Occipital lobe (tissue), 2 donors: ENCODE data around the gene TCF12. TPM values are rescaled to one million over a fixed set of nuclear protein-coding genes. Genes with fewer than 3 reads are reported as not detected.

ENCODE experiments used
- DNase-seq: peaks from one replicate; lab custom pipeline; 2025; lab: John Stamatoyannopoulos, UW
- total RNA-seq: library from RNA; depleted of rRNA; stranded (reverse); fragments of >200 nt; gene quantifications from one replicate; pipeline ENCODE4 v1.2.3, GENCODE V29; 2014

Gene TCF12
- total RNA-seq, 1 donor from 2014 or later = 143 TPM

GRCh38 chr15:57288926-57289580, 370.6 kb downstream of the TCF12 start:
- no peak for DNase-seq

- no peak for DNase-seq
Measured at GRCh38 chr15:57290187-57290586, 371.7 kb downstream of the TCF12 start.

DNA sequence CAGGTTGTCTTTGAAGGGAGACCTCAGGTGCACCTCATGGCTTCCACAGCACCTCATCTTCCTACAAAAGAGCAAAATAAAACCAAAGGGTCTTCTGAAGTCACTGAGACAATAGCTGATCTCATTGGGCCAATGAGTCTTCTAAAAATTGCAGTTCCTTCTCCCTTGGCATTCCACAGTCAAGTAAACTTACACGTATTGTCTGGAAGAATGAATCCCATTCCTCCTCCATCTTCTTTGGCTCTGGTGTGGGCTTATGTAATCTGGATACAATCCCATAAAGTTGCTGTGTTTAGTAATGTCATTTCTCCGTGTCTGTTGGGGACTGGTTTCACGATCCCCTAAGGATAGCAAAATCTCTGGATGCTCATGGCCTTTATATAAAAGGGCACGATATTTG, 372.4 kb downstream of the TCF12 start:
- no peak for DNase-seq

DNA sequence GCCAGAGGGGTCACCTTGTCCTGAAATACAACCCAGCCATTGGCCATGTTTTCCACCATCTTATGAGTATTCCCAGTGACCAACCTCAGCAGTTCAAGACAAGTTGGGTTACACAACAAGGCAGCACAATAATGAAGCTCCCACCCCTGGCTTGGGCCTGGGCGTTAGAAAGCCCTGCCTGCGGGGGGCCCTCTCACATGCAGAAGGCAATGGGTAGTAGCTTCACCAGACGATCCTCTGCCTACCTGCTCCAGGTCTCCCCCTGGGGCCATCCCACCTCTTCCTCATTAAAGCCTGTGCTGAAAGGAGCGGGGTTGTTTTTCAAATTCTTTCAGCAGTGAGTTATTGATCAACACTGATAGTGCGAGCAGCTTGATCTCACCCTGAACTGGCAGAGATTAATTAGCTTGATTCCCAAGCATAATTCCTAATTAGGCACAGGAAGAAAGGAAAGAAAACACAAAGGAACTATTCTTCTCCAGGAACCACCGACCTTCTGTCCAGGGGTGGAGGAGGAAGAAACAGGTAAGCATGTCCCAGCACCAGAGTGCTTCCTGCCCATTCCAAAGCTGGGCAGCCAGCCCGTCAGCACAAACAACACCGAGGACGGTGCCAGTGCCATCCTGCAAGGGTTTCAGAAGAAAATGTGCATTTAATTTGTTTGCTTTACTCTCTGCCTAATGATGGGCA, 378.2 kb downstream of the TCF12 start:
- DNase-seq = no peak

DNA sequence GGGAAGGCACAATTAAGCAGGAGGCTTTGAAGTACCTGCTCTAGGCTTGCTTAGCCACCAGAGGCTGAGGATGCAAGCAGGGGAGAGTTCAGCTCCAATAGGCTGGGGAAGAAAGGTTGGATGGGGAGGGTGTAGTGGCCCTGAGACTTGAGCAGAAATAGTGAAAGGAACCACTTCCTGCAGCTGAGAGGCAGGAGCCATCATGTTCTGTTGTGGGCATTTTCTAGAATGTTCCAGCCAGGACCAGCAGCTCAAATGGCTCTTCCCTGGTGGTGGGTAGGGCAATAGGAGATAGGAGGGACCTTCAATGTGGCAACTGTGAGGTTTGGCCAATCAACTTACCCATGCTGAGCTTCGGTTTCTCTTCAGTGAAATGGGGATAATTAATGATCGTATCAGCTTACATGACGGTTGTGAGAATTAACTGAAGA, 378.7 kb downstream of the TCF12 start:
- no peak for DNase-seq

DNA sequence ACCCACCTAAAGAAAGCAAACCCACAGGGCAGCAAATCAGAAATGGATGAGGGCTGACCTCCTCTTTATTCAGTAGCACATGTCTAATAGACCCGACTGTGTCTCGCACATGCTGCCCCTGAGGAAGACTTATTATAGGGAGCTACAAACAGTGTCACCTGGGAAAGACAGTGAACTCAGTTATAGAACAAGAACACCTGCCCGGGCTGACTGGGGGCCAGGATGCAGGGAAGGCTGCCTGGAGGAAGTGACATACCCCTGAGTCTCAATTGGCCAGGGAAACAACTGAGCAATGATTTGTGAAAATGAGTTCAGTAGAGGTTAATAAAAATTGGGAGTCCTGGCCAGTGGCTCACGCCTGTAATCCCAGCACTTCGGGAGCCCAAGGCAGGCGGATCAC, 379.2 kb downstream of the TCF12 start:
- DNase-seq = no peak

GRCh38 chr15:57298204-57298603, 379.8 kb downstream of the TCF12 start:
- no peak for DNase-seq

- DNase-seq = no peak
Measured at GRCh38 chr15:57298843-57299550, 380.6 kb downstream of the TCF12 start.

DNA sequence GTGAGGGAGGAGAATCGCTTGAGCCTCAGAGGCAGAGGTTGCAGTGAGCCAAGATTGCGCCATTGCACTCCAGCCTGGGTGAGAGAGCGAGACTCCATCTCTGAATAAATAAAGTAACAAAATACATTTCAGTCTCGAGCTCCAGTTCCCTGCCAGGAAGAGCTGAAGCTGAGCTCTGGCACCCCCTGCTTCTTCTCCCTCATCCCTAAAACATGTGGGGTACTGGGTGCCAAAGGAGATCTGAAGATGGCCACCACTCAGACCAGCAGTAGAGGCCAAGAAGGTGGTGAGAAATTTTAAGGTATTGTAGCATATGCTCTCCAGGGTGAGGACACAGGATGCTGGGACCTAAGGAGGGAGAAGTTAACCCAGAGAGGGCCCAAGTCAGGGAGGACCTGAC, 382.9 kb downstream of the TCF12 start:
- no peak for DNase-seq

- no peak for DNase-seq
Measured at GRCh38 chr15:57302640-57303257, 384.3 kb downstream of the TCF12 start.

DNA sequence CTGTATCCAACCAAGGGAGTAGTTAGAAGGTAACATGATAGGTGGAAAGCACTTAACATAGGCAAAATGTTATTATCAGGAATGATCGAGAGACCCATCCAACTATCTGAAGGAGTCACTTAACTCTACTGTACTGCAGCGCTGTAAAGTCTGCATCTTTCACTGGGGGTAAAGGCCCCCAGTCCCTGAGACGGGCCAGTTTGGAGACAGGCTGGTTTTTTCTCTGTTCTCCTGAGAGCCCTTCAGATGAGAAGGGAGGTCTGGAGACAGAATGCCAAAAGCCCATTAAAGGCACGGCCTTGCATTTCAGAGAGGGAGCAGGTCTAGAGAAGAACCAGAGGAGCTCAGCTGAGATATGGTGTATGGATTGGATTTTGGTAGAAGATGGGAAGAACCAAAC, 386.6 kb downstream of the TCF12 start:
- no peak for DNase-seq

DNA sequence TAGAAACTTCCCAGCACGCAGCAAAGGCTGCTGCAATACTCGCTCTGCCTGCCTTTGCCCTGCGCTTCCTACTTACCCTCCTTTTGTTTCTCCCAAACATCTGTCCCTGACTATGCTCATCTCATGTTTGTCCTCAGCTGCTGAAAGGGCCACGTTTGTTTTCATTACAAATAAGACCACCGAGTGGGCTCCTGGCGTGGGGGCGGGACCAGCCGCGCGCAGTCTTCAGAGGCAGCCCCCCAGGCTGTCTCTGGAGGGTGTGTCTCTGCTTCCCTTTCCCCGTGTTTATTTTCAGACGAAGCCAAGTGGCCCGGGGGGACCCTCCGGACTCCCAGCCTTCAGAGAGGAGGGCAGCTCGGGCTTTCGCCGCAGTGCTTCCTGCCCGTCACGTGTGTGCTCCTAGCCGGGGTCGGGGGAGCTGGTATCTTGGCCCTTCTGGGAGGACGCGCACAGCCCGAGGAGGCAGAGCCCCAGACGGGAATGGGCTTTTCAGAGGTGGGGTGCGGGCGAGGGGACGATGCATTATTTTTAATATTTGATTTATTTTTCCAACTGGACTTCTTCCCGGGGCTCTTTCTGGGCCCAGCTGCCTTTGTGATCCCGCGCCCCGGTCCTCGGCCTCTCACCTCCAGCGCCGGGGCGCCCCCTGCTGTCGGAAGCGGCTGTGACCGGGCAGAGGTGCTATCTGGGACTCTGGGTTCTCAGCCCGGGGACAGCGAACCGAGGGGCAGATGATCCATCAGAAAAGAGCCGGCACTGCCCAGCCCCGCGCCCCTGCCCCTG, 387.9 kb downstream of the TCF12 start:
- DNase-seq = peak; percentile 40

DNA sequence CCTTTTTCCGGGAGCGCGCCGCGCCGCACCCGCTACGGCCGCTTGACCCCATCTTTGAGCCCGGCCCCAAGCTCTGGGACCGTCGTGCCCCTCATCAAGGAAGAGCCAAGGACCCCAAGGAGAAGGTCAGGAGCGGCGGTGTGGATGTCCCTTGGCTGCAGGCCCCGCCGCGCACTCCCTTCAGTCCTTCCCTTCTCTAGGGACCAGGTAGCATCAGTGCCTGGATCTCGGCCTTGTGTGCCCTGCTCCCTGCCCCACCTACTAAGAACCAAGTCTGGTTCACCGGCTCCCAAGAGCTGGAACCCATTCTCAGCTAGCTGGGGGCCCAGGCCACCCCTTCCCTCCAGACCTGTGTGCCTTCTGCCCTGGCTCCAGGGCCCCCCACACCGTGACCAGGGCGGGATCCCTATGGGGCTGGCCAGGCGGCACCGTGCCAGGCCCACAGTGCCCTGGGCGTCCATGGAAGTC, 388.5 kb downstream of the TCF12 start:
- DNase-seq = no peak

- DNase-seq = no peak
Measured at GRCh38 chr15:57307527-57308169, 389.2 kb downstream of the TCF12 start.

DNA sequence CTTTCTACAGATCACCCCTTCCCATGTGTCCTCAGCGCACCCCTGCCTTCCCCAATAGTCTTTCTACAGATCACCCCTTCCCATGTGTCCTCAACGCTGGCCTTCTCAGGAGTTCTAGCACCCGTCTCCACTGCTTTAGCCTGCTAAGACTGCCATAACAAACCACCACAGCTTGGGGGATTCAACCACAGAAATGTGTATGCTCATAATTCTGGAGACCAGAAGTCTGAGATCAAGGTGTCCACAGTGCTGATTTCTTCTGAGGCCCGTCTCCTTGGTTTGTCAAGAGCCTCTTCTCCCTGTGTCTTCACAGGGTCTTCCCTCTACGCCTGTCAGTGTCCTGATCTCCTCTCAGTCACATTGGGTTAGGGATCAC, 389.7 kb downstream of the TCF12 start:
- DNase-seq = no peak

DNA sequence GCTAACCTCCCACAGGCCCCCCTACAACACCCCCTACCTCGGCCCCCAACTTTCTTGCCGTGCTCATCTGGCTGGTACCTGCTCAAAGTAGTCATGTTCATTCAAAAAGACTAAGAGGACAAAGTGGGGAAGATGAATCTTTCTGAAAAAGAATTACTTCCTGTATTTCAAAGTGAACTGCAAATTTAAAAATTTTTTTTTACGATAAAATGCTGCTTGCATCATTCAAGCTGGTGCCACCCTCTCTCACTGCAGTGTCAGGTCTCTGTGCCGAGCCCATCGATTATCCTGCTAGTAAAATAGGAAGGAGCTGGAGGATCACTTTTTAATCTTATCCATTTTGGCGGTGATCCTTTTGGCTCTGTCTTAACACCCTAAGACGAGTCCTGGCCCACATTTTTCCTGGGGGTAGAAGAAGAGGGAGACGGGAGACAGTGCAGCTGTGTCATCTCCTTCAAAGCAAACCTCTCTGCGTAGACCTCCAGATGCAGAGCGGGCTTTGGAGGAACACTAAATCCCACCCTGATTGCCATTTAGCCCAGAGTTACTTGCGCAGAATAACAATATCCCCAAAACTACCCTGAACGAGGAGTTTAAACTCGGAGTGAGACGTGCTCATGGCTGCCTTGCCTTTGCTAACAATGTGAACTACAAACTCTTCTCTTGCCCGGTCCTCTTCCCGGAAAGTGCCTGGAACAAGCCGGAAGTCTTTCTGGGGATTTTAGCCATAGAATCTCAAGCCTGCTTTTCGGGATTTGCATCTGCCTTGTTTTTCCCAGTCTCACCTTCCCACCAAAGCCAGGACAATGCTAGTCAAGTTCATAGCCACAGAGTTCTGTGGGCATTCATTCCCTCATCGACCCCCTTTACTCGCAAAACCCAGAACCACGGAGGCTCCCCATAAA, 391.7 kb downstream of the TCF12 start:
- no peak for DNase-seq

DNA sequence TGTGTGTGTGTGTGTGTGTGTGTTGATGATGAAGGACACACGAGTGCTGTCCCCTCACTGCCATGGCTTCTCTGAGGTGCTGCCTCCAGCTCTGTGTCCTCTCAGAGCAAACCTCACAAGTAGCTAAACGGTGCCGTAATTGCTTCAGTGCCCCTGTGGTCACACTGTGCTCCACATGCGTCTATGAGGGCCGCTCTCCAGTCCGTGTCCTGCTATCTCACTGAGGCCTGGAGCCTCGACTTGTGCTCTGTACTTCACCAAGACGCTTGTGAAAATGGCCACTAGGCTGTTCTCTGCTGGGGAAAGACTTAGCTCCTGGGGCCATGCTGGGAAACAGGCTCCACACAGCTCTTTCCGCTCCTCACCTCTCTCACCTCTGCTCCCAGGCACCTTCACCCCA, 392.4 kb downstream of the TCF12 start:
- no peak for DNase-seq

DNA sequence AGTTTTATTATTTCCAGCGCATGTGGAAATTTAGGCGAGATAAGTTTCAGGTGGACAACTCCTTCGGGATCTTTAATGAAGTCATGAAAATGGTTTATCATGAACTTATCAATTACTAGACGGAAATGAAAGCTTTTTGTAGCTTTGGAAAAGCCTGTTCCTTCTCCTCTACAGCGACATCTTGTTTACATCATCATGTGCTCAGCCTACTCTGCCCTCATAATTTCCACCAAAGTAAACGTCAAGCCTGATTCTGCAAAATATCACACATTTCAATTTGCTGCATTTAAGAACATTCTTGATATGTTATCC, 393.5 kb downstream of the TCF12 start:
- no peak for DNase-seq

DNA sequence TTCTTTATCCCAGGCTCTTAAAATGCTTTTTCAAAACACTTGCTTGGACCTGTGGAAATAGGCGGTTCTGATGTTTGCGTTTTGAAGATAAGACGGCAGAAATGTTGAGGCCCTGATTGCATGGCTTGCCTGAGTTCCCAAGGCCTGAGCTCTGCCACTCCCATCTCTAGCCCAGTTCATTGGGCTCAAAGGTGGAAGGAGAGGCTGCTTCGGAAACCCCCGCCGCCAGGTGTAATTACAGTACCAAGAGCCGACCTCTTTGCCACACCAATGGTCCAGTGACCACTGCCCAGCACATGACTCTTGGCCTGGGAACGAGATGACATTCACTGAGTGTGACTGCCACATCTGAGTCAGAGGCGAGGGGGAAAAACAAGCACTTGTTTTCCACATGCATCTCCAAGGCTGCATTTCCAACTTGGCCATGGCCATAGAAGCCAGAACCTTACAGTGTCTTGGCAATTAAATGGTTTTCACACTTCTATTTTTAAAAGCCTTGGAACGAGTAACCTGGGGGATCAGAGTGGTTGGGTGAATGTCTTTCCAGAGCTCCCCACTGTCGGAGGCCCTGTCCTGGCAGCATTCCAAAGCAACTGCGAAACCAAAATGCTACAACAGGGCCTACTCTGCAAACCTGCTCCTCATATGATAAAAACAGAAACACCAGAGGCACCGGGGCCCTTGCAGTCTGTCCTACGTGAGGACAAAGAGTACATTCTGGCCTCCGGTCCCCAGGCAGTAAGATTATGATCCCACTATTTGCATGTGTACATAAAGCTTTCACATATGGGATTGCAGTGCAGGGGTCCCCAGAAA, 394.1 kb downstream of the TCF12 start:
- no peak for DNase-seq
